NCI-H1694 (cell line): Measurements from ENCODE around the gene MRRF.

Source experiments
- DNase-seq: peaks from one replicate; lab custom pipeline; 2025; lab: John Stamatoyannopoulos, UW

Gene MRRF

GRCh38 chr9:122228568-122229484 is 35.9 kb upstream of the MRRF start, which contains the start of gene LHX6:
Gene LHX6, minus strand, starts transcription at chr9:122228957. Its CDS starts 217 bp downstream, at chr9:122228740.
- no peak for DNase-seq

GRCh38 chr9:122229485-122229837 is 35.2 kb upstream of the MRRF start:
- DNase-seq: no peak

GRCh38 chr9:122232796-122233306 is 31.8 kb upstream of the MRRF start:
- no peak for DNase-seq

- DNase-seq: no peak
Measured at GRCh38 chr9:122234022-122234748, 30.5 kb upstream of the MRRF start.

- peak; percentile 16 for DNase-seq
Measured at GRCh38 chr9:122236681-122237080, 28.0 kb upstream of the MRRF start.

GRCh38 chr9:122239722-122240121 is 25.0 kb upstream of the MRRF start:
- no peak for DNase-seq

- DNase-seq: no peak
Measured at GRCh38 chr9:122244349-122244748, 20.3 kb upstream of the MRRF start.

GRCh38 chr9:122246666-122247065 is 18.0 kb upstream of the MRRF start:
- no peak for DNase-seq

- DNase-seq: no peak
Measured at GRCh38 chr9:122248448-122248865, 16.2 kb upstream of the MRRF start.

GRCh38 chr9:122251351-122251750 is 13.3 kb upstream of the MRRF start:
- DNase-seq: no peak

- no peak for DNase-seq
Measured at GRCh38 chr9:122252796-122253195, 11.9 kb upstream of the MRRF start.

GRCh38 chr9:122254761-122255160 is 9.9 kb upstream of the MRRF start:
- DNase-seq: no peak

- DNase-seq: no peak
Measured at GRCh38 chr9:122256206-122256605, 8.5 kb upstream of the MRRF start.

GRCh38 chr9:122258886-122259415 is 5.7 kb upstream of the MRRF start:
- DNase-seq: no peak

- DNase-seq: no peak
Measured at GRCh38 chr9:122261469-122261881, 3.2 kb upstream of the MRRF start.

- DNase-seq: no peak
Measured at GRCh38 chr9:122262073-122262472, 2.6 kb upstream of the MRRF start.

GRCh38 chr9:122263699-122264349 is 858 bp upstream of the MRRF start:
- DNase-seq: no peak

- DNase-seq: no peak
Measured at GRCh38 chr9:122265149-122265915, 650 bp downstream of the MRRF start.

GRCh38 chr9:122268041-122268814 is 3.5 kb downstream of the MRRF start:
- no peak for DNase-seq

- DNase-seq: no peak
Measured at GRCh38 chr9:122274055-122274454, 9.4 kb downstream of the MRRF start.

- DNase-seq: no peak
Measured at GRCh38 chr9:122276096-122276495, 11.4 kb downstream of the MRRF start.
